Trophoblast cell (in vitro differentiated cells and primary cell): ENCODE results near the gene TRIM21.
A peak's percentile ranks its signal among the peaks of the same experiment; 100 is the strongest.

ENCODE experiments used
- DNase-seq, 2 donors: peaks; one replicate each; pipeline ENCODE4 v3.0.0-alpha.2; 2016
- H2AFZ ChIP-seq: 2 replicates; pipeline ENCODE4 v1.6.1; 2013; ENCODE audit warnings: low read length, moderate library complexity, mild to moderate bottlenecking; ENCODE audit not compliant: insufficient read depth, poor library complexity
- H2AK5ac ChIP-seq: 2 replicates; pipeline ENCODE4 v1.6.1; 2013; ENCODE audit warnings: mild to moderate bottlenecking, low read length
- H2BK120ac ChIP-seq: 2 replicates; pipeline ENCODE4 v1.6.1; 2013; ENCODE audit warnings: low read length, mild to moderate bottlenecking, moderate library complexity; ENCODE audit not compliant: insufficient read depth, poor library complexity
- H2BK12ac ChIP-seq: 2 replicates; pipeline ENCODE4 v1.6.1; 2013; ENCODE audit warnings: mild to moderate bottlenecking, low read length, moderate library complexity
- H2BK5ac ChIP-seq: 2 replicates; pipeline ENCODE4 v1.6.1; 2013; ENCODE audit warnings: low read length, low read depth, moderate library complexity, mild to moderate bottlenecking; ENCODE audit not compliant: poor library complexity
- H3K14ac ChIP-seq: 2 replicates; pipeline ENCODE4 v1.6.1; 2013; ENCODE audit warnings: mild to moderate bottlenecking, low read length
- H3K18ac ChIP-seq: 2 replicates; pipeline ENCODE4 v1.6.1; 2013; ENCODE audit warnings: mild to moderate bottlenecking, low read length
- H3K23ac ChIP-seq: 2 replicates; pipeline ENCODE4 v1.6.1; 2013; ENCODE audit warnings: low read length
- H3K27ac ChIP-seq: 2 replicates; pipeline ENCODE4 v1.5.1; 2013; ENCODE audit warnings: low read depth, mild to moderate bottlenecking, inconsistent platforms, low read length, moderate library complexity
- H3K27me3 ChIP-seq: 2 replicates; pipeline ENCODE4 v1.6.1; 2013; ENCODE audit warnings: inconsistent platforms, mild to moderate bottlenecking, low read length, moderate library complexity; ENCODE audit not compliant: insufficient read depth
- H3K36me3 ChIP-seq, 2 experiments: 1 replicate in 1 of 2; 2 replicates in 1 of 2; pipeline ENCODE4 v1.6.1; 2013; ENCODE audit warnings: low read length in 2 of 2, mild to moderate bottlenecking in 2 of 2, moderate library complexity in 1 of 2; ENCODE audit not compliant: insufficient read depth in 2 of 2, control insufficient read depth in 1 of 2
- H3K4ac ChIP-seq: 2 replicates; pipeline ENCODE4 v1.6.1; 2013; ENCODE audit warnings: low read depth, mild to moderate bottlenecking, low read length, moderate library complexity
- H3K4me1 ChIP-seq, 2 experiments: 1 replicate in 1 of 2; 2 replicates in 1 of 2; pipeline ENCODE4 v1.6.1; 2013; ENCODE audit warnings: low read length in 2 of 2, mild to moderate bottlenecking in 2 of 2, moderate library complexity in 1 of 2; ENCODE audit not compliant: insufficient read depth in 2 of 2, control insufficient read depth in 1 of 2
- H3K4me2 ChIP-seq: 2 replicates; pipeline ENCODE4 v1.6.1; 2013; ENCODE audit warnings: inconsistent platforms, mild to moderate bottlenecking, low read length, moderate library complexity
- H3K4me3 ChIP-seq: 2 replicates; pipeline ENCODE4 v1.5.1; 2013; ENCODE audit warnings: mild to moderate bottlenecking, low read depth, low read length, inconsistent platforms
- H3K79me1 ChIP-seq: one replicate; pipeline ENCODE4 v1.6.1; 2013; ENCODE audit warnings: low read length
- H3K79me2 ChIP-seq: 2 replicates; pipeline ENCODE4 v1.6.1; 2013; ENCODE audit warnings: low read length, mild to moderate bottlenecking; ENCODE audit not compliant: control insufficient read depth, insufficient read depth, poor library complexity
- H3K9ac ChIP-seq: 2 replicates; pipeline ENCODE4 v1.6.1; 2013; ENCODE audit warnings: mild to moderate bottlenecking, low read length
- H3K9me3 ChIP-seq: 2 replicates; pipeline ENCODE4 v1.6.1; 2013; ENCODE audit warnings: low read depth, mild to moderate bottlenecking, control low read depth, inconsistent platforms, low read length; ENCODE audit not compliant: insufficient read depth
- H4K12ac ChIP-seq: 2 replicates; pipeline ENCODE4 v1.6.1; 2013; ENCODE audit warnings: low read depth, mild to moderate bottlenecking, low read length, moderate library complexity
- H4K8ac ChIP-seq: 2 replicates; pipeline ENCODE4 v1.6.1; 2013; ENCODE audit warnings: low read depth, mild to moderate bottlenecking, low read length, moderate library complexity
- H4K91ac ChIP-seq: one replicate; pipeline ENCODE4 v1.6.1; 2013; ENCODE audit warnings: low read depth, mild to moderate bottlenecking, low read length, moderate library complexity
- WGBS: extraction: QIAGEN DNeasy Blood & Tissue Kit; methylation state at CpG from one replicate; pipeline ENCODE4 v1.1.7; 2013; ENCODE audit warnings: missing lambda C conversion rate; ENCODE audit not compliant: insufficient read length, insufficient coverage; ENCODE audit errors: extremely low coverage; 5-methylcytosine and 5-hydroxymethylcytosine counted together

Gene TRIM21

GRCh38 chr11:4430051-4430450, 36.5 kb upstream of the TRIM21 start:
- peak overlapping the region; percentile 73 for H3K23ac ChIP-seq
- no peaks in the 10 kb centered on the region for H3K4me1 ChIP-seq
- no peak overlapping the region for H3K9ac ChIP-seq
- peaks cover 4% of the 10 kb centered on the region for H3K9me3 ChIP-seq
- no peaks in the 10 kb centered on the region for H3K79me1 ChIP-seq
- H4K8ac ChIP-seq, result no peak overlapping the region
- H3K79me2 ChIP-seq, result no peaks in the 10 kb centered on the region
- no peak overlapping the region for H3K4me3 ChIP-seq
- no peak overlapping the region for H4K12ac ChIP-seq
- H3K4ac ChIP-seq, result no peak overlapping the region
- no peaks in the 10 kb centered on the region for H3K36me3 ChIP-seq
- no peak overlapping the region for H2AK5ac ChIP-seq
- no CpG with 5 or more reads among the region's 4 CpGs for WGBS
- H2BK12ac ChIP-seq, result no peak overlapping the region
- no peak overlapping the region for H4K91ac ChIP-seq
- H2BK5ac ChIP-seq, result no peak overlapping the region
- no peaks in the 10 kb centered on the region for H3K27me3 ChIP-seq
- no peak overlapping the region for H3K4me2 ChIP-seq
- no peak overlapping the region for H2BK120ac ChIP-seq
- no peak overlapping the region for H3K27ac ChIP-seq
- no peak overlapping the region for H3K14ac ChIP-seq
- no peak overlapping the region for H3K18ac ChIP-seq
- peak in 1 of 2 donors; percentile 12 for DNase-seq
- H2AFZ ChIP-seq, result no peak overlapping the region

- H2AK5ac ChIP-seq, result no peak overlapping the region
- no peak overlapping the region for H3K4ac ChIP-seq
- DNase-seq, result peak in 1 of 2 donors; percentile 1
- H3K23ac ChIP-seq, result no peak overlapping the region
- no peak overlapping the region for H2BK120ac ChIP-seq
- H3K36me3 ChIP-seq, result no peaks in the 10 kb centered on the region
- H4K12ac ChIP-seq, result no peak overlapping the region
- no peak overlapping the region for H2BK12ac ChIP-seq
- H3K4me3 ChIP-seq, result no peak overlapping the region
- H2BK5ac ChIP-seq, result no peak overlapping the region
- H3K9me3 ChIP-seq, result no peaks in the 10 kb centered on the region
- no CpG with 5 or more reads among the region's 8 CpGs for WGBS
- no peak overlapping the region for H3K18ac ChIP-seq
- H2AFZ ChIP-seq, result no peak overlapping the region
- no peak overlapping the region for H3K14ac ChIP-seq
- no peaks in the 10 kb centered on the region for H3K79me2 ChIP-seq
- no peak overlapping the region for H3K9ac ChIP-seq
- H3K27me3 ChIP-seq, result no peaks in the 10 kb centered on the region
- H3K4me1 ChIP-seq, result no peaks in the 10 kb centered on the region
- no peak overlapping the region for H4K8ac ChIP-seq
- H3K79me1 ChIP-seq, result no peaks in the 10 kb centered on the region
- no peak overlapping the region for H3K27ac ChIP-seq
- H4K91ac ChIP-seq, result no peak overlapping the region
- no peak overlapping the region for H3K4me2 ChIP-seq
These were observed 24.9 kb upstream of the TRIM21 start for GRCh38 chr11:4418403-4418802.

GRCh38 chr11:4416816-4417215, 23.3 kb upstream of the TRIM21 start:
- Histone ChIP-seq H2BK120ac (no peak overlapping the region), H3K79me1 (no peaks in the 10 kb centered on the region), H3K9me3 (no peaks in the 10 kb centered on the region), H2AK5ac (no peak overlapping the region), H3K27me3 (no peaks in the 10 kb centered on the region), H3K23ac (no peak overlapping the region), H3K4me3 (no peak overlapping the region), H2AFZ (no peak overlapping the region), H4K12ac (no peak overlapping the region), H3K18ac (no peak overlapping the region), H3K14ac (no peak overlapping the region), H4K8ac (no peak overlapping the region), H3K27ac (no peak overlapping the region), H3K4ac (no peak overlapping the region), H2BK12ac (no peak overlapping the region), H3K79me2 (no peaks in the 10 kb centered on the region), H3K4me1 (no peaks in the 10 kb centered on the region), H3K36me3 (no peaks in the 10 kb centered on the region), H2BK5ac (no peak overlapping the region), H4K91ac (no peak overlapping the region), H3K4me2 (no peak overlapping the region), H3K9ac (no peak overlapping the region)
- WGBS, result no CpG with 5 or more reads among the region's 1 CpG
- no peak for DNase-seq

- Histone ChIP-seq H3K18ac (no peak overlapping the region), H2BK5ac (no peak overlapping the region), H3K27me3 (no peaks in the 10 kb centered on the region), H3K4ac (no peak overlapping the region), H3K27ac (no peak overlapping the region), H4K8ac (no peak overlapping the region), H3K4me1 (no peaks in the 10 kb centered on the region), H3K79me2 (no peaks in the 10 kb centered on the region), H4K91ac (no peak overlapping the region), H3K79me1 (no peaks in the 10 kb centered on the region), H3K4me2 (no peak overlapping the region), H2AK5ac (no peak overlapping the region), H3K23ac (no peak overlapping the region), H3K36me3 (no peaks in the 10 kb centered on the region), H3K9me3 (no peaks in the 10 kb centered on the region), H4K12ac (no peak overlapping the region), H2AFZ (no peak overlapping the region), H3K14ac (no peak overlapping the region), H2BK12ac (no peak overlapping the region), H3K4me3 (no peak overlapping the region), H3K9ac (no peak overlapping the region), H2BK120ac (no peak overlapping the region)
- no CpG with 5 or more reads among the region's 1 CpG for whole genome bisulfite sequencing
- peak in 1 of 2 donors; percentile 4 for DNase-seq
These were observed 22.8 kb upstream of the TRIM21 start for GRCh38 chr11:4416306-4416705.
